Activated T-helper 1 cell treated with Interleukin-2 at 50 U/mL for 16 hours (primary cell): ENCODE data around the gene KLHL29.

ENCODE experiments used
- DNase-seq: peaks from one replicate; pipeline ENCODE4 v3.0.0-alpha.2; 2020; ENCODE audit warnings: low read depth

Gene KLHL29

GRCh38 chr2:23422089-23423061, 37.4 kb downstream of the KLHL29 start:
- no peak for DNase-seq

- no peak for DNase-seq
Observed at GRCh38 chr2:23423062-23423872, 38.3 kb downstream of the KLHL29 start.

GRCh38 chr2:23423873-23424680, 39.1 kb downstream of the KLHL29 start:
- DNase-seq: no peak

GRCh38 chr2:23425338-23425871, 40.4 kb downstream of the KLHL29 start:
- DNase-seq: no peak

GRCh38 chr2:23425885-23426262, 40.9 kb downstream of the KLHL29 start:
- no peak for DNase-seq

- no peak for DNase-seq
Observed at GRCh38 chr2:23426263-23426905, 41.4 kb downstream of the KLHL29 start.

- DNase-seq: no peak
Observed at GRCh38 chr2:23427350-23427749, 42.4 kb downstream of the KLHL29 start.

- DNase-seq: no peak
Observed at GRCh38 chr2:23427976-23428375, 43.0 kb downstream of the KLHL29 start.

- no peak for DNase-seq
Observed at GRCh38 chr2:23429036-23429435, 44.1 kb downstream of the KLHL29 start.

GRCh38 chr2:23430263-23430662, 45.3 kb downstream of the KLHL29 start:
- DNase-seq: no peak

GRCh38 chr2:23432531-23432930, 47.6 kb downstream of the KLHL29 start:
- no peak for DNase-seq

- DNase-seq: no peak
Observed at GRCh38 chr2:23433282-23433681, 48.3 kb downstream of the KLHL29 start.

- no peak for DNase-seq
Observed at GRCh38 chr2:23434721-23435121, 49.7 kb downstream of the KLHL29 start.

GRCh38 chr2:23435250-23436035, 50.5 kb downstream of the KLHL29 start:
- no peak for DNase-seq

- DNase-seq: no peak
Observed at GRCh38 chr2:23436346-23437098, 51.5 kb downstream of the KLHL29 start.

- DNase-seq: no peak
Observed at GRCh38 chr2:23441414-23441813, 56.4 kb downstream of the KLHL29 start.

GRCh38 chr2:23445450-23445868, 60.5 kb downstream of the KLHL29 start:
- DNase-seq: no peak

- DNase-seq: no peak
Observed at GRCh38 chr2:23446916-23447315, 61.9 kb downstream of the KLHL29 start.

GRCh38 chr2:23447405-23447804, 62.4 kb downstream of the KLHL29 start:
- DNase-seq: no peak

- no peak for DNase-seq
Observed at GRCh38 chr2:23448906-23449305, 63.9 kb downstream of the KLHL29 start.
